SJSA1 (cell line): Measurements from ENCODE around the gene PRR5L. TPM values are rescaled to one million over a fixed set of nuclear protein-coding genes. Genes with fewer than 3 reads are reported as not detected.

ENCODE experiments used
- DNase-seq, 2 experiments: peaks; one replicate each; pipeline ENCODE4 v3.0.0-alpha.2; 2015 to 2020; ENCODE audit warnings: low spot score in 2 of 2, low read depth in 1 of 2
- H3K27ac ChIP-seq: fragments of 250-450 bp; sonication (Bioruptor Pico); 2 replicates; pipeline ENCODE4 v1.5.1; 2020; ENCODE audit warnings: mild to moderate bottlenecking, moderate library complexity
- H3K27me3 ChIP-seq: fragments of 250-450 bp; sonication (Bioruptor Pico); replicated peaks from 2 replicates; pipeline ENCODE4 v1.5.1; 2020; ENCODE audit warnings: mild to moderate bottlenecking, moderate library complexity
- H3K36me3 ChIP-seq: fragments of 250-450 bp; sonication (Bioruptor Pico); 2 replicates; pipeline ENCODE4 v1.5.1; 2020; ENCODE audit warnings: mild to moderate bottlenecking
- H3K4me1 ChIP-seq: fragments of 250-450 bp; sonication (Bioruptor Pico); replicated peaks from 2 replicates; pipeline ENCODE4 v1.6.1; 2021; ENCODE audit warnings: mild to moderate bottlenecking
- H3K4me3 ChIP-seq: fragments of 250-450 bp; sonication (Bioruptor Pico); 2 replicates; pipeline ENCODE4 v1.5.1; 2020; ENCODE audit warnings: mild to moderate bottlenecking
- H3K9me3 ChIP-seq: fragments of 250-450 bp; sonication (Bioruptor Pico); replicated peaks from 2 replicates; pipeline ENCODE4 v1.5.1; 2020; ENCODE audit warnings: mild to moderate bottlenecking
- total RNA-seq: library from RNA; depleted of rRNA; stranded (reverse); fragments of >200 nt; shearing (Covaris generic); gene quantifications from 2 replicates; pipeline ENCODE4 v1.2.3, GENCODE V29; 2014

PRR5L gene
- total RNA-seq, 1 experiment from 2014 or later: 43.0 TPM

GRCh38 chr11:36452236-36452940, 156.3 kb downstream of the PRR5L start:
- Histone ChIP-seq H3K27me3 (no peaks in the 10 kb centered on the region), H3K36me3 (peaks cover 92% of the 10 kb centered on the region), H3K27ac (peak overlapping the region; percentile 97; the same call in 1 of the 2 replicates), H3K4me3 (no peak overlapping the region), H3K9me3 (no peaks in the 10 kb centered on the region), H3K4me1 (peaks cover 68% of the 10 kb centered on the region)
- DNase-seq: peak; percentile 37 to 50

- H3K27me3 ChIP-seq: no peaks in the 10 kb centered on the region
- H3K36me3 ChIP-seq: peaks cover 90% of the 10 kb centered on the region
- no peak overlapping the region for H3K4me3 ChIP-seq
- DNase-seq: peak in 1 of 2 experiments; percentile 19
- peaks cover 68% of the 10 kb centered on the region for H3K4me1 ChIP-seq
- H3K9me3 ChIP-seq: no peaks in the 10 kb centered on the region
- peak overlapping the region; percentile 97 for H3K27ac ChIP-seq
Observed at GRCh38 chr11:36452961-36453360, 156.9 kb downstream of the PRR5L start.

- peaks cover 68% of the 10 kb centered on the region for H3K4me1 ChIP-seq
- no peaks in the 10 kb centered on the region for H3K9me3 ChIP-seq
- no peak overlapping the region for H3K4me3 ChIP-seq
- peak; percentile 37 to 61 for DNase-seq
- no peaks in the 10 kb centered on the region for H3K27me3 ChIP-seq
- H3K36me3 ChIP-seq: peaks cover 90% of the 10 kb centered on the region
- H3K27ac ChIP-seq: peak overlapping the region; percentile 97
Observed at GRCh38 chr11:36453678-36454077, 157.6 kb downstream of the PRR5L start.

- H3K27ac ChIP-seq: peak overlapping the region; percentile 97
- no peaks in the 10 kb centered on the region for H3K9me3 ChIP-seq
- H3K4me1 ChIP-seq: peaks cover 65% of the 10 kb centered on the region
- H3K36me3 ChIP-seq: peaks cover 83% of the 10 kb centered on the region
- H3K4me3 ChIP-seq: no peak overlapping the region
- no peaks in the 10 kb centered on the region for H3K27me3 ChIP-seq
- no peak for DNase-seq
Observed at GRCh38 chr11:36454551-36454940, 158.5 kb downstream of the PRR5L start.

DNA sequence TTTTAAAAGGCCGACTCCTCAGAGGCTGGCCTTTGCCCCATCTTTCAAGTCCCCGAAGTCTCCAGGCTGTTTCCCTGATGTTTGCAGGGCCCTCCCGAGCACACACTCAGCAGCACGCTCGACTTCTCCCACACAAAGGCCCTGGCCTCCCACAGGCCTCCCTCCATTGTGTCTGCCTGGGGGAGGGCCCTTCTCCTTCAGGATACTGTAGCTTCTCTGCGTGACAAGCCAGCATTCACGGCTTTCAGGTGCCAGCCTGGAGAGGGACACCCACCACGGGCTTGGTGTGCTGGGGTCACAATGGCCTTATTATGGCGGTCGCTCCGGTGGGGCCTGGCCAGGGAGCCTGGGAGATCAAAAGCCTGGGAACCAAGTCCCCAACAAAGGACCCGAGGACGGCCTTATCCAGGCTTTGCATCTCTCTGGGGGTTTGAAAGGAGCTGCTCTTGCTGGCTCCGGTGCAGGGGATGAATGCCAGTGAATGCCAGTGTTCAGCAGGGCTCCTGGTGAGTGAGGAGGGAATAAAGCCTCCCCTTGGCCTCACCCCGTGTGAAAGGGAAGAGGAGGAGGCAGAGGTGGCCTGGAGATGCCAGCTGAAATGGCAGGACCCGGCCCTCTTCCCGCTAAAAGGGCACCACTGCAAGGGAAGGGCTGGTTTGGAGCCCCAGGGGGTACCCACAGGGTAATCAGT, 159.0 kb downstream of the PRR5L start:
- Histone ChIP-seq H3K27me3 (no peaks in the 10 kb centered on the region), H3K27ac (peak overlapping the region; percentile 97), H3K4me1 (peaks cover 60% of the 10 kb centered on the region), H3K4me3 (no peak overlapping the region), H3K36me3 (peaks cover 77% of the 10 kb centered on the region), H3K9me3 (no peaks in the 10 kb centered on the region)
- peak; percentile 91 to 95 for DNase-seq

DNA sequence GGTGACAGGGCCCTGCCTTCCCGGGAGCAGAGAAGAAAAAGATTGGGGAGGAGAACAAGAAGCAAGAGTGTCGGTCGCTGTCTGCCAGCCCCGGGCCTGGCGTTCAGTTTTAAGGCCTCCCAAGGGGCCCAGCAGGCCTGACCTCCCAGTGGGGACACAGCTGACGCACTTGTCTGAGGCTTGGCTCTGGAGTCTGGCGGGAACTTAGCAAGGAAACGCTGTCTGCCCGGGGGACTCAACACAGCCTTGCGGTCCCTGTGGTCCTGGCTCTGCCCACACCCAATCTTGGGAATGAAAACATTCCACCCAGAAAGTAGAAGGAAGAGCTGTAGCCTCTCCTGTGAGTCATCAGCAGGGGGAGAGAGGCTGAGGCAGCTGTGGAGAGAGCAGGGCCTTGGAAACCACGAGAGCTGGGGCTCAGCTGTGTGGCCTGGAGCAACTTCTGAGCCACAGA, 159.6 kb downstream of the PRR5L start:
- peak; percentile 99 for DNase-seq
- H3K9me3 ChIP-seq: no peaks in the 10 kb centered on the region
- H3K27ac ChIP-seq: peak overlapping the region; percentile 97
- H3K4me3 ChIP-seq: no peak overlapping the region
- no peaks in the 10 kb centered on the region for H3K27me3 ChIP-seq
- H3K36me3 ChIP-seq: peaks cover 71% of the 10 kb centered on the region
- peaks cover 54% of the 10 kb centered on the region for H3K4me1 ChIP-seq

DNA sequence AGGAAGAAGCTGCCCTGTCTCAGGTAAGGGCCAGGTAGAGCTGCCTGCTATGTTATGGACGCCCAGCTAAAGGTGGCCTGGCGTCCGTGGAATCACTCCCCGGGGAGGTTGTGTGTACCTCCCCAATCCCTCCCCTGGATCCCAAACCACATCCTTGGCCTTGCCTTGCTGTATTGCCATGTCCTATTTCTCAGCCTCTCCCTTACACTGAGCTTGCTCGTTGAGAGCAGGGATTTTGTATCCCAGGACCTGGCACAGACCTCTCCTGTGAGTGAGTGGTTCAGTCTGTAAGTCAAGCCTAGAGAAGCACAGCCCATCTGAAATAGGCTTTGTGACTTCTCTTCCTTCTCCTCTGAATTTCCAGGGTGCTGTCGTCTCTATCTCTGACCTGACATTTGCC, 160.1 kb downstream of the PRR5L start:
- no peaks in the 10 kb centered on the region for H3K9me3 ChIP-seq
- H3K4me3 ChIP-seq: no peak overlapping the region
- peaks cover 70% of the 10 kb centered on the region for H3K36me3 ChIP-seq
- peak overlapping the region; percentile 79 for H3K27ac ChIP-seq
- no peaks in the 10 kb centered on the region for H3K27me3 ChIP-seq
- peaks cover 51% of the 10 kb centered on the region for H3K4me1 ChIP-seq
- no peak for DNase-seq

- DNase-seq: no peak
- H3K27me3 ChIP-seq: no peaks in the 10 kb centered on the region
Observed at GRCh38 chr11:36458129-36458915, 162.2 kb downstream of the PRR5L start.

DNA sequence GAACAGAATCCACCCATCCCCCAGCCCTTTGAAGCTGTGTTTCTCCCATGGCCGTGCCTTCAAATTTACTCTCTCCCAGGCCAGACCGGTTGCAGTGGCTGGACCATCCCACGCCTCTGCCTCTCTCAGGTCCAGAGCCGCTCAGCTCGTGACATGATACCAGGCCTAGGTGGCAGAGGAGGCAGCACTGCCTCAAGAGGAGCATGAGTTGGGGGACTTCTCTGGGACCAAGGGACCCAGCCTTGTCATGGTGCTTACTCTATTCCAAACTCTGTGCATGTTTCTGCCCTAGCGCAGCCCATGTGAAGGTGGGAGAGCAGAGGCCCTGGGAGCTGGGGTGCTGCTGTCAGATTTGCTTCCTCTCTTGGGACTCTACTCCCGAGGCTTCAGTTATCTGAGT, 163.0 kb downstream of the PRR5L start:
- no peak for DNase-seq
- peaks cover 47% of the 10 kb centered on the region for H3K4me1 ChIP-seq

More at GRCh38 chr11:36458129-36458915, 162.2 kb downstream of the PRR5L start:
- H3K27ac ChIP-seq: no peak overlapping the region
- H3K4me3 ChIP-seq: no peak overlapping the region
- peaks cover 47% of the 10 kb centered on the region for H3K4me1 ChIP-seq
- no peaks in the 10 kb centered on the region for H3K9me3 ChIP-seq
- H3K36me3 ChIP-seq: peaks cover 61% of the 10 kb centered on the region

DNA sequence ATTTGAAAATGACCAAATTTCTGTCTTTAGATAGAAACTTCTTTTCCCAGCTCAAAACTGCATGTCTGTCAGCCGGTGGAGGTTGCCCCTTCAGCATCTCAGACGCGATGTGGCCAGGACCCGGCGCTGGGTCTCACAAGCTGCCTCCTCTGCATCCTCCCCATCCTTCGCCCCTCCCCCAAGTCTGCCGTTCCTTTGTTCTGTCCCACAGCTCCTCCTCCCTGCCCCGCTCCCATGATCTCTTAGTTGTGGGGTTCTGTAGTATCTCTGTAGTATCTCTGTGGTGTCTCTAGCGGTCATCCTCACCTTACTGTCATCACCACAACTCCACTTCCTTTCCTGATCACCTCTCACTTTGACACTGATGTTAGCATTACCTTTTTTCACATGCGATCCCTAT, 164.1 kb downstream of the PRR5L start:
- Histone ChIP-seq H3K27ac (no peak overlapping the region), H3K36me3 (peaks cover 44% of the 10 kb centered on the region), H3K9me3 (no peaks in the 10 kb centered on the region), H3K4me3 (no peak overlapping the region), H3K27me3 (no peaks in the 10 kb centered on the region), H3K4me1 (peaks cover 47% of the 10 kb centered on the region)
- no peak for DNase-seq

More for the DNA sequence above, 163.0 kb downstream of the PRR5L start:
- Histone ChIP-seq H3K27ac (no peak overlapping the region), H3K4me3 (no peak overlapping the region), H3K9me3 (no peaks in the 10 kb centered on the region), H3K36me3 (peaks cover 54% of the 10 kb centered on the region), H3K27me3 (no peaks in the 10 kb centered on the region)

DNA sequence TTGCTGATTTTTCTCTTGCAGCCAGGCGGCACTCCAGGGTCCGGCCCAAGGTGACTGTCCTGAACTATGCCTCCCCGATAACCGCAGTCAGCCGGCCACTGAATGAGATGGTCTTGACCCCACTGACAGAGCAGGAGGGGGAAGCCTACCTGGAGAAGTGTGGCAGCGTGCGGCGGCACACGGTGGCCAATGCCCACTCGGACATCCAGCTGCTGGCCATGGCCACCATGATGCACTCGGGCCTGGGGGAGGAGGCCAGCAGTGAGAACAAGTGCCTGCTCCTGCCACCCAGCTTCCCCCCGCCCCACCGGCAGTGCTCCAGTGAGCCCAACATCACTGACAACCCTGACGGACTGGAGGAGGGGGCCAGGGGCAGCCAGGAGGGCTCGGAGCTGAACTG, 166.2 kb downstream of the PRR5L start:
- Histone ChIP-seq H3K4me1 (peaks cover 33% of the 10 kb centered on the region), H3K4me3 (no peak overlapping the region), H3K27ac (no peak overlapping the region), H3K9me3 (no peaks in the 10 kb centered on the region), H3K27me3 (no peaks in the 10 kb centered on the region), H3K36me3 (peaks cover 43% of the 10 kb centered on the region)
- DNase-seq: no peak

DNA sequence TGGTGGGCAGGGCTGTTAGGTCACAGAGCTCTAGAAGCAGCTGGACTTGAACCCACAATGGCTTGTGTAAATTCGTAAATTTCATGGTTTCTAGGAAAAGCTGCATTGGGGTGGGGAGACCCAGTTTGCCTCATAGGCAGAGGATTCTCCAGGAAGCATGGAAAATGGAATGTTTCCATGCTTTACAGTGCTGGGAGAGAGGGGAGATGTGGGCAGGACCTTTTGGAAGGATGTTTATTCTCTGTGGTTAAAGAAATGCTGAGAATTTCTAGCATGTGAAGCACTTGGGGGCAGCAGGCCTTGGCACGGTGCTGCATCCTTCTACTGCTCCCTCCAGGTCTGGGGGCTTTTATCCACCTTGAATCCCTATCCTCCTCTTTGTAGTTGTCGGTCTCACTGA, 167.7 kb downstream of the PRR5L start:
- peak; percentile 65 to 88 for DNase-seq

GRCh38 chr11:36464720-36465119, 168.6 kb downstream of the PRR5L start:
- no peak for DNase-seq
- Histone ChIP-seq H3K4me1 (peaks cover 46% of the 10 kb centered on the region), H3K36me3 (peaks cover 31% of the 10 kb centered on the region), H3K4me3 (no peak overlapping the region), H3K27me3 (no peaks in the 10 kb centered on the region), H3K27ac (peak overlapping the region; percentile 67; the same call in 1 of the 2 replicates), H3K9me3 (no peaks in the 10 kb centered on the region)

More for the DNA sequence above, 167.7 kb downstream of the PRR5L start:
- peaks cover 31% of the 10 kb centered on the region for H3K36me3 ChIP-seq
- no peaks in the 10 kb centered on the region for H3K9me3 ChIP-seq
- peak overlapping the region; percentile 67 for H3K27ac ChIP-seq
- no peaks in the 10 kb centered on the region for H3K27me3 ChIP-seq
- H3K4me3 ChIP-seq: no peak overlapping the region
- peaks cover 37% of the 10 kb centered on the region for H3K4me1 ChIP-seq
